HuH-7 (cell line): ENCODE results near the gene C14orf180.
"Not testable (repeated sequence)": the region's sequence is repeated elsewhere in the genome, so short reads cannot be mapped to it uniquely, and the experiment has no call there.

Experiments used
- DNase-seq: peaks from one replicate; pipeline ENCODE4 v3.0.0; 2011; ENCODE audit warnings: low spot score

C14orf180 gene

DNA sequence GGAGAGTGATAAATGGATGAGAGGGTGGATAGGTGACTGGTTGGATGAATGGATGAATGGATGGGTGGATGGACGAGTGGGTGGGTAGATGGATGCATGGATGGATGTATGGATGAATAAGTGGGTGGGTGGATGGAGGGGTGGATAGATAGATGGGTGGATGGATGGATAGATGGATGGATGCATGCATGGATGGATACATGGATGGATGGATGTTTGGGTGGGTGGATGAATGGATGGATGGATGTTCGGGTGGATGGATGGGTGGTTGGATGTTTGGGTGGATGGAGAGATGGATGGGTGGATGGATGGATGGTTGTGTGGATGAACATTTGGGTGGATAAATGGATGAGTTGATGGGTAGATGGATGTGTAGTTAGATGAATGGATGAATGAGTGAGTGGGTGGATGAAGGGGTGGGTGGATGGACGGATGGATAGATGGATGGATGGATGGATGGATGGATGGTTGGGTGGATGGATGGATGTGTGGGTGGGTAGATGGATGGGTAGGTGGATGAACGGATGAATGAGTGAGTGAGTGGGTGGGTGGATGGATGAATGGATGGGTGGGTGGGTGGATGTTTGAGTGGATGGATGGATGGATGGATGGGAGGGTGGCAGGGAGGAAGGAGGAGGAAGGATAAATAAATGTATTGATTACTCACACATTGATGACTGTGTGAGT is 34.7 kb downstream of the C14orf180 start:
- no peak for DNase-seq

DNA sequence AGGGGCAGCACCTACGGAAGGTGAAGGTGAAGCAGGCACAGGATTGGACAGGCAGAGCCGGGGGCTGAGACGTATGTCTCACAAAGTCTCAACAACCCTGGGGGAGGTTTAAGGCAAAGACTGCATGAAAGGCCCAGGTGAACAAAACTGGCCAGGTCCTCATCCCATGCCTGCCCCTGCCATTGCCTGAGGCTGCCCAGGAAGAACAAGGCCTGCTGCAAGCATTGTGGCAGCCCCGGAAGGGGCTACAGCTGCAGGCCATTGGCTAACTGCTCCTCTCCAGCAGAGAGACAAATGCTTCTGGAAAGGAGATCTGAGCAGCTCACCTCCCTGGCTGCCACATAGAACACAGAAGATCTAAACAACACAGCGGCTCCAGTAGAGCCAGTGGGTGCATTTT is 45.4 kb downstream of the C14orf180 start:
- DNase-seq, result no peak

DNA sequence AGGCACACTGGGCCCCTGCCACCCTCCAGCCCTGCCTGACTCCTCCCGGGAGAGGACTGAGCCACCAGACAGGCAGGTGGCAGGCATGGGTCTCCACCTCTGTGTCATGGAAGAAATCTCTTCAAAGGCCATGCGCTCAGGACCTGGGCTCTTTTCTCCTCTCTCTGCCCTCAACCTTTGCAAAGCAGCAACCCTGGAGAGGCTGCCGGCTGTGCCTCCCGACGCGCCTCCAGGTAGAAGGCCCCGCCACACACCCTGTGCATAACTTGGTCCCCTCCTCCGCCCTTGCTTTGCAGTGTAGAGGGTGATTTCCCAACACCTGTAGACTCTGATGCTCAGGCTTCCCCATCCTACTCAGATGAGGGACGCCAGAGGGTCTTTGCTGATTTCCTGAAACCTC is 53.2 kb downstream of the C14orf180 start:
- DNase-seq, result no peak

DNA sequence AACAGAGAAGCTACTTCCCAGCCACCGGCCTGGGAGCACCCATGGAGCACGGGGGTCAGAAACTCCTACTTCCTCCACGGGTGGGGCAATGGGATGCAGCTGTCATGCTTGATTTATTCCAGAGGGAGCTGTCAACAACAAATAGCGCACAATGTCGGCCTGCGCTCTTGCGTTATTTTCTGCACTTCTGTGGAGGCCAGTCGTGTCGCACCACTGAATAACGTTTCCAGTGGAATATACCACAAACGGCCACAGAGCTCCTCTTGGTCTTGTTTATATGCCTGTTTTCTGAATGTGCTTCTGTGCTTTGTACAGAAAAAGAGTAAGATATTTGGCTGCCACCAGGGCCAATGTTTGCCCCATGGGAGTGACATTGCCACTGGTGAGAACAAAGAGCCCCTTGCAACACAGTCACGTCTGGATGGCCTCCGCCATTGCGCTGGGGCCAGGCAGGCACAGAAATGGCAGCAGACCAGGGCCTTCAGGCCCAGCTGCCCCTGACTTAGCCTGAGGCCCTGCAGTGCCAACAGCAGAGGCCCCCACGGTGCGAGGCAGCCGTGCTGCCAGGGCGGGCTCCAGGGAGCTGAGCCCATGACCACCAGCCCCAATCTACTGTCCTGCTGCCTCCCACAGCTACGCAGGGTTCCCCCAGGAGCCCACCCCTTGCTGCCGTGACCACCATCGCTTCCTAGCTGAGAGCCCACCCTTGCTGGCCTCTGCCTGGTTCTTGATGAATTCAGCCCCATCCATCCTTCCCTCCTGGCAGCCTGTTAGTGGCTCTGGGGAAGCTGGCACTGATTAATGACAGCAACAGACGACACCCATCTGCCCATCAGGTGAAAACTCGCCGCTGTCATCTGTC is 53.9 kb downstream of the C14orf180 start:
- no peak for DNase-seq

DNA sequence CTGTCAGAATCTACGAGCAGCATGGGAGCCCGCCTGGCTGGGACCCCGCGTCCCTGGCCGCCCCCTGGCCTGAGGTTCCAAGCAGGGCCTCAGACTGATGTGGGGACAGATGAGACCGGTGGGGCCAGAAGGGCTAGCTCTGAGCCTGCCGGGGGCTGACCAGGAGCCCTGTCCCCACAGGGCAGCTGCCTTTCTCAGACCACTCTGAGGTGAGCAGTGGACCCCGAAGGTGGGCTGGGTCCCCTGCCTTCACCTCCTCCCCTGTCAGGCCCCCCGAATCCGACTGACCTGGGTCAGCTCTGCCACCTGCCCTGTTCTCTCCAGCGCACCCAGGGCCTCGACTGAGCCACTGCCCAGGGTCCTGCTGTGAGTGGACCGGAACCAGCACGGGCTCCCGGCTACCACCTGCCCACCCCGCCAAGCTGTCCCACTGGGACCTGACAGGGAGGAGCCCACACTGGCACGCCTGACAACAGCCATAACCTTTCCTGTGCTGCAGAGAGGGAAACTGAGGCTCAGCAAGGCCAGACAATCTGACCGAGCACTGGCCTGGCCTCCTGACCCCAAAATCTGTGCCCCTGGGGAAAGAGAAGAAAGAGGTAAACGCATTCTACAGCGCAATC is 54.7 kb downstream of the C14orf180 start:
- DNase-seq, result no peak

DNA sequence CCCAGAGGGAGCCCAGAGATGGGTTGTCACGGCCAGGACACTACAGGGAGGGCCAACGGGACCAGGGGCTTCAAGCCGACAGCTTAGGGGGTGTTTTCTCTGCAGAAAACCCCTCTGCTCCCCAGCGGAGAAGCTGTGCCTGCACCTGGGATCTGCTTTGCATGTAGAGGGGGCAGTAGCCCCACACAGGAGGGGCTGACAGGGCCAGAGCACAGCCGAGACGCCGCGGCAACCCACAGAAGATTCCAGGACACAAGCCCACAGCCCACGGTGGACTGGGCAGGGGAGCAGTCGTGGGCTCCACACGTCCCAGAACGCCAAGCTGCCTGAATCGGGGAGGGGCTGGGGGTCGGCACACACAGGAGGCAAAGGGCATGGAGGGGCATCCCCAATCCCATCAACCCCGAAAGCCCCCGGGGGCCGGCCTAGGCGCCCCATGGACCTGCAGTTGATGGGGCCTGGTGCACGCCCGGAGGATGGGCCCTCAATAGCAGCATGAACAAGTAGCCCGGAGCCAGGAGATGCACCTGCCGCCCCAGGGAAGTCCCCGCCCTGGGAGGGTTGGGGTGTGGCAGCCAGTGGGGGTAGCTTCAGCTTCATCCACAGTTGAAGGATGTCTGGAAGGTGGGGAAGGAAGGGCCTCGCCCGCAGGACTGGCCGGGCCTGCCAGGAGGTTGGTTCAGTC is 55.5 kb downstream of the C14orf180 start:
- DNase-seq, result no peak

DNA sequence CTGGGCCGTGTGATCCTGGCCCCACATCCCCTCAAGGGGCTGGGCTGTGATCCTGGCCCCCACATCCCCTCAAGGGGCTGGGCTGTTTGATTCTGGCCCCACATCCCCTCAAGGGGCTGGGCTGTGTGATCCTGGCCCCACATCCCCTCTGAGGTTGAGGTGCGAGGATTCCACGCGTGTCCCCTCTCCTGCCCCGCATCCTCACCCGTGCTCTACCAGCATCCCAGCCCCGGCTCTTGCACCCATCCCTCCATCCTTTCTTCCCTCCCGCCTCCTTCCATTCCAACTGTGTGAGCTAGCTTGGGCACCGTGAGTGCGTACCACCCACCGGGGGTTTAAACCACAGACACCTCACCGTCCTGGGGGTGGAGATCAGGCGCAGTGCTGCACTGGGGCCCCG is 56.2 kb downstream of the C14orf180 start:
- no peak for DNase-seq

DNA sequence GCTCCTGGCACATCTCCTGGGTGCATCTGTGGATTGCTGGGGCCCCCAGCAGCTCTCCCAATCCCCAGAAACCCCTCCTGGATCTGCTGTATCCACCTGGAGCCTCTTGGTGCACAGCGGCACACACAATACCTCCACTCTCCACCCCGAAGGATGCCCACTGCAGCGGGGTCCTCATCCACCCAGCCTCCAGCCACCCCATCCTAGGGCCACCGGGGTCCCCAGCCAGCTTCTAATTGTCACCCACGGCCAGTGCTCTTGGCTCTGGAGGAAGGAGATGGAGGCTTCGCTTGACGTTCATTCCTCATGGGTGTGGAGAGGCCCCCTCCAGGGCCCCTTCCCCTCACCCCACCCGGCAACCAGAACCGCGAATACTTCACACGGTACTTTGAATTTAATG is 56.6 kb downstream of the C14orf180 start:
- no peak for DNase-seq

DNA sequence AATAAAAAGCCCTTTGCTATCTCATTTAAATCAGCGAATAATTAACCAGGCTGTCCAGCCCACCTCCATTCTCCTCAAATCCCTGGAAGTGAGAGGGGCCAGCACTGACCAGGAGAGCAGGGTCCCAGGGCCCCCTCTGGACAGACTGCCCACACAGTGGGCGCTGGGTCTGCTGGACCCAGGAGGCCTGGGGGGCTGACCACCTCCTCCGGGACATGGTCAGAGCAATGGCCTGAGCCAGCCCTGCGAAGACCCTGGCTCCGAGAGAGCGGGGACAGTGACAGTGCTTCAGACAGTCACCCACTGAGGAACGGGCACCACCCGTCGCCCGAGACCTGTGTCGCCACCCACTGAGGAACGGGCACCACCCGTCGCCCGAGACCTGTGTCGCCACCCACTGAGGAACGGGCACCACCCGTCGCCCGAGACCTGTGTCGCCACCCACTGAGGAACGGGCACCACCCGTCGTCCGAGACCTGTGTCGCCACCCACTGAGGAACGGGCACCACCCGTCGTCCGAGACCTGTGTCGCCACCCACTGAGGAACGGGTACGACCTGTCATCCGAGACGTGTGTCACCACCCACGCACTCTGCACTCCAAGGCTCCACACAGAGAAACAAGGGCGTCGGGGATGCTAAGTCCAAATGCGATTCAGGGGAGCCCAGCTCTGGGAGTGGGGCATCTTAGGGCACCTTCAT is 57.4 kb downstream of the C14orf180 start:
- not testable (repeated sequence) for DNase-seq

DNA sequence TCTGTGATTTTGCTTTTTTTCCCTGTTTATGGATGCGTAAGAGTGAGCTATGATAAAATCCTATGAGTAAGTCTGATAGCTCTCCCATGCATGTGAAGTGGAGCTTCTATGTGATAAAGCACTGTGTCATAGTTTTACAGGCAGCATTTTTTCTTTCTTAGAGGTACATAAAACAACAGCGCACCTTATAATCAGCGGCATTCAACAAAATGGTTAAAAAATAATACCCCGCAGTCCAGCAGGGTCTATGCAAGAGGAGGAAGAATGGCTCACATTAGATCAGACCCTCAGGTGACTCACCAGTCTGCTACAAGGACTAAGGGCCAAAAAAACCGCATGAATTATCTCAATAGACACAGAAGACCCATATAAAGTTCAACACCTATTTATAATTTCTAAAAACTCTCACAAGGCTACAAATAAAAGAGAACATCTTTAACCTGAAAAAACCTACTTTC is 58.0 kb downstream of the C14orf180 start:
- no peak for DNase-seq

DNA sequence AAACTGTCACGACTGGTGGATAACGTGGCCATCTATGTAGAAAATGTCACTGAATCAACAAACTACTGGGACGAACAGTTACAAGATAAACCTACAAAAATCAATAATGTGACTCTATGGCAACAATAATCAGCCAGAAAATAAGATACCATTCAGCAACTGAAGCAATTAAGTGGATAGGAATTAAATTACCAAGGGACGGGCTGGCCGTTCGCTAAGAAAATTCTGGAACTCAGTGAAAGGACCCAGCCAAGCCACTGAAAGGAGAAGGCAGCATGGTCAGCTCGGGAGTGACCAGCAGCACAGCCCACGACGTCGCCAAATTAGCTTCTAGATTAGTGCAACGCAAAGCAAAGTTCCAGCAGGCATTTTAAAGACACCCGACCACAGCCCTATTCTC is 58.6 kb downstream of the C14orf180 start:
- no peak for DNase-seq

DNA sequence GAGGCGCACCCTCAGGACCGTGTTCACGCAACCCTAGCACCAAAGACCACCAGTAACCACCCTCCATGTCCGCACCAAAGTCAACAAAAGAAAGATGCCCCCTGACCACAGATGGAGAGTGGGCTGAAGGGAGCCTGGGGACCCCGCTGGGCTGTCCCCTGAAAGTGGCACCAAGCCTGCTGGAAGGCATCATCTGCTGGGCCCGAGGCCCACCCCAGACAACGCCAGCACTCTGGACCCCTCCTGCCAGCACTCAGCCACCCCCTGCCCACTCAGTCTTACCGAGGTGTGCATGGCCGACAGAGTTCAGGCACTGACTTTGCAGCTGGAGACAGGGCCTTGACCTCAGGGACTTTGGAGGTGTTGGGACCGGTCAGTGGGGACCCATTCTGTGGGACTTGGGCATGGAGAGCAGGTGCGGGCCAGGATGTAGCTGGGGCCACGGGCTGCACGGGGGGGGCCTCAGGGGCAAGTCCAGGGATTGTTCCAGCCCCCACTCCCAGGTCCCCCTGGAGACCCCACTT is 59.4 kb downstream of the C14orf180 start:
- DNase-seq, result no peak

DNA sequence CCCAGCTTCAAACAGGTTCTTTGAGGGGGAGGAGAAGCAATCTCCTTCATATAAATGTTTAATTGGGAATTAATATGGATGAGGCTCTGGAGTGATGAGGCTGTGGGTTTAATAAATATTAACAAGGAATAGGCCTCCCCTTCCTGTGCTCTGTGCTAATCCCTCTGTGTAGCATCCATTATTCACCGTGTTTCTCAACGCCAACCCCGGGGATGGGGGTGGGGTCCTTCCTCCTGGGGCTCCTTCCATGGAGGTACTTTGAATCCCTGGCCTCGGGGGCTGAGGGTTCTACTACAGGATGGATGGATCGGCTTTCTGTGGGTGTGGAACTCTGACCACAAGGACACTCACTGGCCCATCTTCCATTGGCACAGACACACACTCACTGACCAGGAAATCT is 59.9 kb downstream of the C14orf180 start:
- no peak for DNase-seq
